Neural progenitor cell (in vitro differentiated cells): ENCODE data around the gene TTLL3. TPM values are rescaled to one million over a fixed set of nuclear protein-coding genes. Genes with fewer than 3 reads are reported as not detected.

Experiments used
- DNase-seq: peaks from one replicate; pipeline ENCODE4 v3.0.0-alpha.2; 2016; ENCODE audit warnings: low spot score
- H2AFZ ChIP-seq: fragments of 200-600 bp; sonication (generic); replicated peaks from 2 replicates; pipeline ENCODE4 v1.6.1; 2016; ENCODE audit warnings: antibody characterized with exemption
- H3F3A ChIP-seq: fragments of 200-600 bp; sonication (generic); 2 replicates; pipeline ENCODE4 v1.6.1; 2016; ENCODE audit warnings: antibody characterized with exemption, low read depth
- H3K27ac ChIP-seq: fragments of 200-600 bp; sonication (generic); 2 replicates; pipeline ENCODE4 v1.5.1; 2016; ENCODE audit warnings: mild to moderate bottlenecking
- H3K27me3 ChIP-seq: fragments of 200-600 bp; sonication (generic); 2 replicates; pipeline ENCODE4 v1.6.1; 2016; ENCODE audit warnings: mild to moderate bottlenecking, moderate library complexity
- H3K36me3 ChIP-seq: fragments of 200-600 bp; sonication (generic); 2 replicates; pipeline ENCODE4 v1.5.1; 2016
- H3K4me1 ChIP-seq: fragments of 200-600 bp; sonication (generic); 2 replicates; pipeline ENCODE4 v1.6.1; 2016; ENCODE audit warnings: mixed run types
- H3K4me2 ChIP-seq: fragments of 200-600 bp; sonication (generic); 2 replicates; pipeline ENCODE4 v1.6.1; 2016
- H3K4me3 ChIP-seq: fragments of 200-600 bp; sonication (generic); 2 replicates; pipeline ENCODE4 v1.5.1; 2016
- H3K79me2 ChIP-seq: fragments of 200-600 bp; sonication (generic); 2 replicates; pipeline ENCODE4 v1.6.1; 2016; ENCODE audit warnings: low read depth
- H3K9ac ChIP-seq: fragments of 200-600 bp; sonication (generic); 2 replicates; pipeline ENCODE4 v1.6.1; 2016
- H3K9me3 ChIP-seq: fragments of 200-600 bp; sonication (generic); 2 replicates; pipeline ENCODE4 v1.5.1; 2016; ENCODE audit warnings: low read depth
- H4K20me1 ChIP-seq: fragments of 200-600 bp; sonication (generic); 2 replicates; pipeline ENCODE4 v1.6.1; 2016; ENCODE audit warnings: low read depth
- H3K27ac Mint-ChIP-seq: 3 replicates; pipeline ENCODE4 v1.8.0; 2021; ENCODE audit warnings: mixed read lengths
- H3K27me3 Mint-ChIP-seq: 2 replicates; pipeline ENCODE4 v1.8.0; 2022; ENCODE audit warnings: low read depth, mild to moderate bottlenecking, inconsistent platforms, moderate library complexity, mixed read lengths; ENCODE audit not compliant: insufficient read depth
- H3K36me3 Mint-ChIP-seq: 3 replicates; pipeline ENCODE4 v1.8.0; 2021; ENCODE audit warnings: mixed read lengths
- H3K4me1 Mint-ChIP-seq: 3 replicates; pipeline ENCODE4 v1.8.0; 2021; ENCODE audit warnings: mixed read lengths
- H3K4me3 Mint-ChIP-seq: 3 replicates; pipeline ENCODE4 v1.8.0; 2021; ENCODE audit warnings: mild to moderate bottlenecking, moderate library complexity, mixed read lengths
- H3K9me3 Mint-ChIP-seq: 3 replicates; pipeline ENCODE4 v1.8.0; 2020; ENCODE audit warnings: mixed read lengths
- EZH2 ChIP-seq: fragments of 200-600 bp; sonication (generic); IDR thresholded peaks from 2 replicates; pipeline ENCODE4 v1.6.1; 2017; ENCODE audit warnings: antibody characterized with exemption, mild to moderate bottlenecking, moderate library complexity
- EZH2phosphoT487 ChIP-seq: fragments of 200-600 bp; sonication (generic); IDR thresholded peaks from 2 replicates; pipeline ENCODE4 v1.6.1; 2017; ENCODE audit warnings: antibody characterized with exemption
- total RNA-seq: library from RNA; depleted of rRNA; stranded (reverse); fragments of >200 nt; gene quantifications from 2 replicates; pipeline ENCODE4 v1.2.3, GENCODE V29; 2015; ENCODE audit warnings: low replicate concordance
- TF ChIP-seq, protein P1 (sequence below): fragments of 200-600 bp; sonication (generic); IDR thresholded peaks from 2 replicates; pipeline ENCODE4 v1.5.1; 2017; ENCODE audit warnings: antibody characterized with exemption, mild to moderate bottlenecking

Gene TTLL3
- total RNA-seq, 1 donor from 2014 or later: 15.0 TPM

GRCh38 chr3:9815986-9816385 lies 5.9 kb downstream of the TTLL3 start:
- DNase-seq: no peak
- Histone ChIP-seq H3K4me2 (no peak overlapping the region), H3K27me3 (peaks cover 11% of the 10 kb centered on the region), H3F3A (no peaks in the 10 kb centered on the region), H3K79me2 (no peaks in the 10 kb centered on the region), H3K36me3 (no peaks in the 10 kb centered on the region), H3K27ac (no peak overlapping the region), H4K20me1 (peaks cover 5% of the 10 kb centered on the region), H3K4me3 (no peak overlapping the region), H3K9ac (no peak overlapping the region), H3K4me1 (no peaks in the 10 kb centered on the region), H3K9me3 (no peaks in the 10 kb centered on the region), H2AFZ (no peak overlapping the region)
- peaks cover 17% of the 10 kb centered on the region for H3K27me3 Mint-ChIP-seq
- no peak for TF ChIP-seq EZH2phosphoT487
- TF ChIP-seq, protein P1, sequence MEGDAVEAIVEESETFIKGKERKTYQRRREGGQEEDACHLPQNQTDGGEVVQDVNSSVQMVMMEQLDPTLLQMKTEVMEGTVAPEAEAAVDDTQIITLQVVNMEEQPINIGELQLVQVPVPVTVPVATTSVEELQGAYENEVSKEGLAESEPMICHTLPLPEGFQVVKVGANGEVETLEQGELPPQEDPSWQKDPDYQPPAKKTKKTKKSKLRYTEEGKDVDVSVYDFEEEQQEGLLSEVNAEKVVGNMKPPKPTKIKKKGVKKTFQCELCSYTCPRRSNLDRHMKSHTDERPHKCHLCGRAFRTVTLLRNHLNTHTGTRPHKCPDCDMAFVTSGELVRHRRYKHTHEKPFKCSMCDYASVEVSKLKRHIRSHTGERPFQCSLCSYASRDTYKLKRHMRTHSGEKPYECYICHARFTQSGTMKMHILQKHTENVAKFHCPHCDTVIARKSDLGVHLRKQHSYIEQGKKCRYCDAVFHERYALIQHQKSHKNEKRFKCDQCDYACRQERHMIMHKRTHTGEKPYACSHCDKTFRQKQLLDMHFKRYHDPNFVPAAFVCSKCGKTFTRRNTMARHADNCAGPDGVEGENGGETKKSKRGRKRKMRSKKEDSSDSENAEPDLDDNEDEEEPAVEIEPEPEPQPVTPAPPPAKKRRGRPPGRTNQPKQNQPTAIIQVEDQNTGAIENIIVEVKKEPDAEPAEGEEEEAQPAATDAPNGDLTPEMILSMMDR: no peak
- TF ChIP-seq EZH2: no peak
- H3K9me3 Mint-ChIP-seq: no peaks in the 10 kb centered on the region
- no peak overlapping the region for H3K4me3 Mint-ChIP-seq
- peaks cover 8% of the 10 kb centered on the region for H3K4me1 Mint-ChIP-seq
- no peak overlapping the region for H3K27ac Mint-ChIP-seq
- H3K36me3 Mint-ChIP-seq: peaks cover 3% of the 10 kb centered on the region

GRCh38 chr3:9817436-9817835 lies 7.4 kb downstream of the TTLL3 start:
- no peaks in the 10 kb centered on the region for H3K36me3 ChIP-seq
- H3K9ac ChIP-seq: no peak overlapping the region
- Mint-ChIP-seq H3K27me3 (peaks cover 17% of the 10 kb centered on the region), H3K4me1 (no peaks in the 10 kb centered on the region), H3K9me3 (no peaks in the 10 kb centered on the region), H3K4me3 (no peak overlapping the region), H3K27ac (no peak overlapping the region), H3K36me3 (peaks cover 3% of the 10 kb centered on the region)
- no peak overlapping the region for H3K4me3 ChIP-seq
- no peaks in the 10 kb centered on the region for H3K9me3 ChIP-seq
- H4K20me1 ChIP-seq: peaks cover 6% of the 10 kb centered on the region
- H3K4me1 ChIP-seq: no peaks in the 10 kb centered on the region
- H3K27me3 ChIP-seq: no peaks in the 10 kb centered on the region
- TF ChIP-seq EZH2 (no peak), EZH2phosphoT487 (no peak)
- TF ChIP-seq, protein P1: no peak
- no peak overlapping the region for H2AFZ ChIP-seq
- H3K4me2 ChIP-seq: no peak overlapping the region
- H3K27ac ChIP-seq: no peak overlapping the region
- DNase-seq: no peak
- H3F3A ChIP-seq: no peaks in the 10 kb centered on the region
- no peaks in the 10 kb centered on the region for H3K79me2 ChIP-seq

- Mint-ChIP-seq H3K36me3 (no peaks in the 10 kb centered on the region), H3K27ac (no peak overlapping the region), H3K4me1 (no peaks in the 10 kb centered on the region), H3K27me3 (peaks cover 17% of the 10 kb centered on the region), H3K9me3 (no peaks in the 10 kb centered on the region), H3K4me3 (no peak overlapping the region)
- Histone ChIP-seq H3K4me3 (no peak overlapping the region), H4K20me1 (peaks cover 6% of the 10 kb centered on the region), H3K4me1 (no peaks in the 10 kb centered on the region), H3F3A (peaks cover 2% of the 10 kb centered on the region), H3K27me3 (no peaks in the 10 kb centered on the region), H3K27ac (no peak overlapping the region), H3K9me3 (no peaks in the 10 kb centered on the region), H2AFZ (no peak overlapping the region), H3K9ac (no peak overlapping the region), H3K36me3 (no peaks in the 10 kb centered on the region), H3K79me2 (no peaks in the 10 kb centered on the region), H3K4me2 (no peak overlapping the region)
- TF ChIP-seq, protein P1: no peak
- no peak for TF ChIP-seq EZH2phosphoT487
- TF ChIP-seq EZH2: no peak
- DNase-seq: no peak
These were observed 8.7 kb downstream of the TTLL3 start for GRCh38 chr3:9818666-9819335.
